Activated CD8-positive, alpha-beta T cell treated with anti-CD3 and anti-CD28 coated beads for 36 hours (primary cell): ENCODE measurements around the gene NEU3. TPM values are rescaled to one million over a fixed set of nuclear protein-coding genes. Genes with fewer than 3 reads are reported as not detected.
"Not testable (repeated sequence)": the region's sequence is repeated elsewhere in the genome, so short reads cannot be mapped to it uniquely, and the experiment has no call there.

ENCODE experiments used
- ATAC-seq: fragments of 200-7000 bp; cut with Tn5 transposase; one replicate; pipeline ENCODE4 v1.10.0; 2021; ENCODE audit warnings: mild to moderate bottlenecking, moderate library complexity
- CTCF ChIA-PET: fragments of 350-600 bp; sonication (Branson Sonifier 250); formaldehyde crosslinking; loops from one replicate; lab custom pipeline; 2021; ENCODE audit warnings: antibody characterized with exemption; lab: Charles Lee
- POLR2A ChIA-PET: fragments of 350-600 bp; sonication (Branson Sonifier 250); formaldehyde crosslinking; loops from one replicate; lab custom pipeline; 2021; ENCODE audit warnings: antibody characterized with exemption; lab: Charles Lee
- DNase-seq: peaks from one replicate; pipeline ENCODE4 v3.0.0-alpha.2; 2020
- H3K27ac Mint-ChIP-seq: one replicate; pipeline ENCODE4 v1.8.0; 2021; ENCODE audit warnings: mild to moderate bottlenecking, mixed read lengths
- H3K27me3 Mint-ChIP-seq: one replicate; pipeline ENCODE4 v1.8.0; 2021; ENCODE audit warnings: mixed read lengths
- H3K36me3 Mint-ChIP-seq: one replicate; pipeline ENCODE4 v1.8.0; 2021; ENCODE audit warnings: low read depth, mixed read lengths
- H3K4me1 Mint-ChIP-seq: one replicate; pipeline ENCODE4 v1.8.0; 2021; ENCODE audit warnings: low read depth, mixed read lengths
- H3K4me3 Mint-ChIP-seq: one replicate; pipeline ENCODE4 v1.8.0; 2021; ENCODE audit warnings: mild to moderate bottlenecking, moderate library complexity, mixed read lengths
- H3K9me3 Mint-ChIP-seq: one replicate; pipeline ENCODE4 v1.8.0; 2021; ENCODE audit warnings: mixed read lengths
- CTCF ChIP-seq: fragments of 200-600 bp; IDR thresholded peaks from one replicate; pipeline ENCODE4 v1.8.0; 2022; ENCODE audit warnings: antibody characterized with exemption, mild to moderate bottlenecking
- intact Hi-C: fragments of 100-400 bp; cut with micrococcal nuclease; formaldehyde crosslinking; loops from one replicate; pipeline ENCODE4 v1.10.0; 2022
- total RNA-seq, 2 experiments: library from RNA; stranded (reverse); gene quantifications; one replicate each; pipeline ENCODE4 v1.2.3, GENCODE V29; 2021

Gene NEU3
- total RNA-seq, 2 experiments from 2014 or later: 18.6 to 19.4 TPM

- TF ChIP-seq CTCF: no peak
- no peaks in the 10 kb centered on the region for H3K4me1 Mint-ChIP-seq
- CTCF ChIA-PET: interaction anchor here (0.8 to 3.6 kb wide), 3 partner anchors 9 to 19 kb away, joined by 3 to 28 read pairs (median 3); no protein-coding TSS in a partner anchor
- ATAC-seq (no peak), DNase-seq (no peak)
- H3K4me3 Mint-ChIP-seq: no peak overlapping the region
- POLR2A ChIA-PET: interaction anchor here (0.5 to 0.8 kb wide), 2 partner anchors 24 to 76 kb away, joined by 3 read pairs; partner anchors contain the start of gene NEU3
- H3K27ac Mint-ChIP-seq: no peak overlapping the region
- no peaks in the 10 kb centered on the region for H3K27me3 Mint-ChIP-seq
- intact Hi-C loops: no loop called here
- no peaks in the 10 kb centered on the region for H3K9me3 Mint-ChIP-seq
- peaks cover 25% of the 10 kb centered on the region for H3K36me3 Mint-ChIP-seq
These were observed 24.3 kb downstream of the NEU3 start for GRCh38 chr11:75013051-75013450.

- POLR2A ChIA-PET: no interaction called here
- H3K9me3 Mint-ChIP-seq: peaks cover 4% of the 10 kb centered on the region
- peaks cover 24% of the 10 kb centered on the region for H3K36me3 Mint-ChIP-seq
- no peaks in the 10 kb centered on the region for H3K27me3 Mint-ChIP-seq
- DNase-seq: no peak
- ATAC-seq: no peak
- TF ChIP-seq CTCF: no peak
- no peak overlapping the region for H3K27ac Mint-ChIP-seq
- no peaks in the 10 kb centered on the region for H3K4me1 Mint-ChIP-seq
- intact Hi-C loops: no loop called here
- CTCF ChIA-PET: interaction anchor here (0.8 to 2.2 kb wide), 3 partner anchors 9 to 312 kb away, joined by 3 to 12 read pairs (median 4); no protein-coding TSS in a partner anchor
- H3K4me3 Mint-ChIP-seq: no peak overlapping the region
These were observed 25.4 kb downstream of the NEU3 start for GRCh38 chr11:75014129-75014528.

GRCh38 chr11:75019200-75019599 lies 30.5 kb downstream of the NEU3 start:
- CTCF ChIA-PET, H3K27me3 Mint-ChIP-seq, H3K4me3 Mint-ChIP-seq, H3K9me3 Mint-ChIP-seq, intact Hi-C loops, ATAC-seq, H3K36me3 Mint-ChIP-seq, DNase-seq, POLR2A ChIA-PET, H3K27ac Mint-ChIP-seq, H3K4me1 Mint-ChIP-seq: not testable (repeated sequence)

GRCh38 chr11:75020328-75020727 lies 31.6 kb downstream of the NEU3 start:
- DNase-seq, H3K36me3 Mint-ChIP-seq, H3K9me3 Mint-ChIP-seq, H3K4me3 Mint-ChIP-seq, H3K27ac Mint-ChIP-seq, POLR2A ChIA-PET, H3K4me1 Mint-ChIP-seq, H3K27me3 Mint-ChIP-seq, ATAC-seq: not testable (repeated sequence)
- intact Hi-C loops: loop anchor here (10.0 kb wide), 1 partner anchor 184 kb away; no protein-coding TSS in a partner anchor
- CTCF ChIA-PET: interaction anchor here (3.4 kb wide), 1 partner anchor 12 kb away, joined by 23 read pairs; no protein-coding TSS in a partner anchor

GRCh38 chr11:75022296-75022695 lies 33.6 kb downstream of the NEU3 start:
- Mint-ChIP-seq H3K4me3 (no peak overlapping the region), H3K36me3 (peaks cover 7% of the 10 kb centered on the region), H3K4me1 (no peaks in the 10 kb centered on the region), H3K27me3 (no peaks in the 10 kb centered on the region), H3K27ac (no peak overlapping the region), H3K9me3 (peaks cover 4% of the 10 kb centered on the region)
- POLR2A ChIA-PET: interaction anchor here (0.6 kb wide), 1 partner anchor 14 kb away, joined by 4 read pairs; no protein-coding TSS in a partner anchor
- ATAC-seq (no peak), DNase-seq (no peak)
- CTCF ChIA-PET: interaction anchor here (0.6 to 4.3 kb wide), 53 partner anchors 8 to 463 kb away, joined by 3 to 41 read pairs (median 4); partner anchors contain the start of genes NEU3 and TPBGL
- intact Hi-C loops: loop anchor here (2.0 to 10.0 kb wide), 2 partner anchors 183 to 227 kb away; no protein-coding TSS in a partner anchor
- no peak for TF ChIP-seq CTCF

- Mint-ChIP-seq H3K4me3 (no peak overlapping the region), H3K36me3 (peaks cover 7% of the 10 kb centered on the region), H3K27me3 (no peaks in the 10 kb centered on the region), H3K4me1 (no peaks in the 10 kb centered on the region), H3K9me3 (peaks cover 4% of the 10 kb centered on the region), H3K27ac (no peak overlapping the region)
- DNase-seq (peak; percentile 82), ATAC-seq (peak; percentile 94)
- POLR2A ChIA-PET: no interaction called here
- intact Hi-C loops: loop anchor here (2.0 to 10.0 kb wide), 2 partner anchors 182 to 226 kb away; no protein-coding TSS in a partner anchor
- peak; percentile 98 for TF ChIP-seq CTCF
- CTCF ChIA-PET: interaction anchor here (0.6 to 4.3 kb wide), 51 partner anchors 8 to 463 kb away, joined by 3 to 41 read pairs (median 4); partner anchors contain the start of genes NEU3 and TPBGL
These were observed 34.1 kb downstream of the NEU3 start for GRCh38 chr11:75022759-75023396.
